Osteocyte (in vitro differentiated cells): Measurements from ENCODE around the gene NIN. TPM values are rescaled to one million over a fixed set of nuclear protein-coding genes. Genes with fewer than 3 reads are reported as not detected.

Source experiments
- DNase-seq: peaks from one replicate; pipeline ENCODE4 v3.0.0; 2021; ENCODE audit warnings: mixed read lengths; ENCODE audit not compliant: unreplicated experiment; ENCODE audit errors: extremely low spot score
- H3K27ac Mint-ChIP-seq: one replicate; pipeline ENCODE4 v1.8.0; 2021; ENCODE audit warnings: mild to moderate bottlenecking, mixed read lengths; ENCODE audit not compliant: unreplicated experiment
- H3K27me3 Mint-ChIP-seq: one replicate; pipeline ENCODE4 v1.8.0; 2021; ENCODE audit warnings: mixed read lengths; ENCODE audit not compliant: unreplicated experiment
- H3K36me3 Mint-ChIP-seq: one replicate; pipeline ENCODE4 v1.8.0; 2021; ENCODE audit warnings: mixed read lengths; ENCODE audit not compliant: unreplicated experiment
- H3K4me1 Mint-ChIP-seq: one replicate; pipeline ENCODE4 v1.8.0; 2021; ENCODE audit warnings: mixed read lengths; ENCODE audit not compliant: unreplicated experiment
- H3K4me3 Mint-ChIP-seq: one replicate; pipeline ENCODE4 v1.8.0; 2021; ENCODE audit warnings: mild to moderate bottlenecking, moderate library complexity, mixed read lengths; ENCODE audit not compliant: unreplicated experiment
- H3K9me3 Mint-ChIP-seq: one replicate; pipeline ENCODE4 v1.8.0; 2021; ENCODE audit warnings: mixed read lengths; ENCODE audit not compliant: unreplicated experiment
- total RNA-seq: library from RNA; stranded (reverse); gene quantifications from 2 replicates; pipeline ENCODE4 v1.2.1, GENCODE V29; 2021
- TF ChIP-seq, protein P1 (sequence below): fragments of 200-600 bp; sonication (generic); IDR thresholded peaks from 2 replicates; pipeline ENCODE4 v1.5.0; 2021; ENCODE audit warnings: antibody characterized with exemption, mild to moderate bottlenecking, moderate library complexity

NIN gene
- total RNA-seq, 1 donor from 2014 or later, result 50.2 TPM

DNA sequence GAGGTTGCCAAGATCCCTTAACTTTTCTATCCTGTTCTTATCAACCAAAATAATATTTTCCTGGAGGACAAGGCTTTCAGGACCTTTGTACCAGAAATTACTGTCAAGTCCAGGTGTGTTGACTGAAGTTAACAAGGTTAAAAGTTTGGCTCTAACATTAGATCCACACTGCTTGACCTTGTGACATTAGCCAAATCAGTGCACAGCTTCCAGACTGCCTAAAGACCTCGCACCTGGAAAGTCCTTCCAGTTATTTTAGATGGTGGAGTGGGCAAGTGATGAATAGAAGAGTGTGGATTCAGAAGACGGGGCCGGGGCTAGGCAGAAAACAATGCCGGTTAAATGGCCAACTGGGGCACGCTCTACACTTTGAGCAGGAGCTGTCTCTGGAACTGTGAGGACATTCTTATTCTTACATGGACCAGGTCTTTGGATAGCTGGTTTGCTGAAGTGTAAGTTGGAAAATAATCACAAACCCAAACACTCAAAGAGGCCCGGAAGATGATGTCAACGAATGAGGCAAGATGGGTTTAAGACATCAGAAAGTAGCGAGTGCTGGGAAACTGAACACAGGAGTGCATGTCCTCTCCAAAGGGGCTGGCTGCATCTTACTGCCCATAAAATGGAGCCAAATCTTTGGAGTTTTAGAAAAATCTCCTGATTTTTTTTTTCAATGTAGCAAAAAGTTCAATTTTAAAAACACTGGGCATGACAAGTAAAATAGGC, 56.3 kb downstream of the NIN start:
- no peak overlapping the region for H3K4me3 Mint-ChIP-seq
- H3K27ac Mint-ChIP-seq, result peak overlapping the region; percentile 96
- DNase-seq, result no peak
- H3K36me3 Mint-ChIP-seq, result peaks cover 28% of the 10 kb centered on the region
- no peaks in the 10 kb centered on the region for H3K9me3 Mint-ChIP-seq
- peaks cover 48% of the 10 kb centered on the region for H3K4me1 Mint-ChIP-seq
- TF ChIP-seq, protein P1, sequence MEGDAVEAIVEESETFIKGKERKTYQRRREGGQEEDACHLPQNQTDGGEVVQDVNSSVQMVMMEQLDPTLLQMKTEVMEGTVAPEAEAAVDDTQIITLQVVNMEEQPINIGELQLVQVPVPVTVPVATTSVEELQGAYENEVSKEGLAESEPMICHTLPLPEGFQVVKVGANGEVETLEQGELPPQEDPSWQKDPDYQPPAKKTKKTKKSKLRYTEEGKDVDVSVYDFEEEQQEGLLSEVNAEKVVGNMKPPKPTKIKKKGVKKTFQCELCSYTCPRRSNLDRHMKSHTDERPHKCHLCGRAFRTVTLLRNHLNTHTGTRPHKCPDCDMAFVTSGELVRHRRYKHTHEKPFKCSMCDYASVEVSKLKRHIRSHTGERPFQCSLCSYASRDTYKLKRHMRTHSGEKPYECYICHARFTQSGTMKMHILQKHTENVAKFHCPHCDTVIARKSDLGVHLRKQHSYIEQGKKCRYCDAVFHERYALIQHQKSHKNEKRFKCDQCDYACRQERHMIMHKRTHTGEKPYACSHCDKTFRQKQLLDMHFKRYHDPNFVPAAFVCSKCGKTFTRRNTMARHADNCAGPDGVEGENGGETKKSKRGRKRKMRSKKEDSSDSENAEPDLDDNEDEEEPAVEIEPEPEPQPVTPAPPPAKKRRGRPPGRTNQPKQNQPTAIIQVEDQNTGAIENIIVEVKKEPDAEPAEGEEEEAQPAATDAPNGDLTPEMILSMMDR, result no peak
- H3K27me3 Mint-ChIP-seq, result no peaks in the 10 kb centered on the region

DNA sequence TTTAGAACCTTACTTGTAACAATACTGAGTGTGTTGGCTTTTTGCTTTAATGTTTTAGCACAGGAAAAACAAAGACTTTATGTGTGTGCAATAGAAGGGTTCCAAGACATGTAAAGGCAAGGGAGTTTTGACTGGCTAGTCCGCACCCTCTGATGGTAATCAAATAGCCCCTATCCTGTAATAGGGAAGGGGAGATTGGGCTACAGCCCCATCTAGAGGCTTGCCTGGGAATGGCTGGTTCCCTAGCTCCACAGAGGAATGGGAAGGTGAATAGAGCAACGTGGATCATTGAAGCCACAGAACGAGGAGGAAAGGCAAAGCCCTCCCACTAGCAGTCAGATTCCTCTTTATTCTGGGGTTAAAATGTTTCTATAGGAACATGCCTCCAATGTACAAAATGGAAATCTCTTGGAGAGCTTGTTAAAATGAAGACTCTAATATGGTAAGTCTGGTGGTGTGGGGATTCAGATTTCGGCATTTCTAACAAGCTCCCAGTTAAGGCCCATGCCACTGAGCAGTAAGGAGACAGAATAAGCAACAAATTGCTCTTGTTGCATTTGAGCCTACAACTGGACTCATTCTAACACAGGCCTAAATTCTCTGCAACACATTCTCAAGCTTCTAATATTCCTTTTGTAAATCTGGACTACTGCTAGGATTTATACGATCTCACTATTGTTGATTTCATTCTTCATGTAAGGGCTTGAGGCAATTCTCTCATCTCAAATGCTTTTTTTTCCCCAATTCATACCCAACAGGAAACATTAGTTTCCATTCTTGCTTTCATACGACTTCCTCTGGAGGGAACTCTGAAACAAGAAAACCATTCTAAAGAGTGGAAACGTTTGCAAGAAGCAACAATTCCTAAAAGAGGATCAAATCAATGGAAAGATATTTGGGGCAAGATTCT, 57.1 kb downstream of the NIN start:
- no peak for DNase-seq
- TF ChIP-seq, protein P1, result peak; percentile 91
- peak overlapping the region; percentile 96 for H3K27ac Mint-ChIP-seq
- no peak overlapping the region for H3K4me3 Mint-ChIP-seq
- no peaks in the 10 kb centered on the region for H3K9me3 Mint-ChIP-seq
- peaks cover 30% of the 10 kb centered on the region for H3K36me3 Mint-ChIP-seq
- no peaks in the 10 kb centered on the region for H3K27me3 Mint-ChIP-seq
- H3K4me1 Mint-ChIP-seq, result peaks cover 48% of the 10 kb centered on the region

DNA sequence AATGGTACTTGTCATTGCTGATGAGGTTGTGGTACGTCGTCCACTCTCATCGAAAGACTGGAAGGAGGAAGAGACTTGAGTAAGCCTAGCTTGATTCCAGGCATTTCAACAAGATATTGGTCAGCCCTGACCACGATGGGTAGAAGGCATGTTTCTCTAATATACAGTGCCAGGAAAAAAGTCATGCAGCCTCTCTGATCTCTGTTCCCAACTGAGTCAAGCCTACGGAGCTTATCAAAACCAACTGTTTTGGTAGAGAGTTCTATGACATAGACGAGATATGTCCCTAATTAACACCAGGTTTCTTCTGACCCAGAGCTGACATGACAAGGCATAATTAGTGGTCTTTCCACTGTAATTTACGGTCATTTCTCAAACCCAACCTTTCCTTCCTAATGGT, 58.5 kb downstream of the NIN start:
- Mint-ChIP-seq H3K27ac (peak overlapping the region; percentile 9), H3K27me3 (no peaks in the 10 kb centered on the region), H3K4me1 (peaks cover 55% of the 10 kb centered on the region), H3K36me3 (peaks cover 37% of the 10 kb centered on the region), H3K9me3 (no peaks in the 10 kb centered on the region), H3K4me3 (no peak overlapping the region)
- TF ChIP-seq, protein P1, result no peak
- DNase-seq, result no peak

DNA sequence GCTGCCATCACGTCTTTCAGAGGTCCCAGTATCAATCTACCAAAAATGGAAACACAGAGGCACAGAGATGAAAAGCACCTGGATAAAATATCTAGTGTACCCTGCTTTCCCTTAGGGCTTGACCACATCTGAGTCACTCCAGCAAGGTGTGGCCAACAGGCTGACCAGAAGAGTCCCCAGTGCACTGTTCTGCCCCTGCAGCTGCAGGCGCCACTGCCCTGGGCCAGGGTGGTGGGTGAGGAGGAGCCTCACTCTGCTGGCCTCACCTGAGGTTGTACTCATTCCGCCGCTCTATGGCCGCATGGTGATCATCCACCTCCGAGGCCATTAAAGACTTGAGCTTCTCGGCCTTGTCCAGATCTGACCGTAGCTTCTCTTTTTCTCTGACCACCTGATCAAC, 60.4 kb downstream of the NIN start:
- no peak overlapping the region for H3K27ac Mint-ChIP-seq
- H3K36me3 Mint-ChIP-seq, result peaks cover 41% of the 10 kb centered on the region
- TF ChIP-seq, protein P1, result no peak

More for the DNA sequence above, 60.4 kb downstream of the NIN start:
- Mint-ChIP-seq H3K4me3 (no peak overlapping the region), H3K27me3 (no peaks in the 10 kb centered on the region), H3K4me1 (peaks cover 55% of the 10 kb centered on the region), H3K9me3 (no peaks in the 10 kb centered on the region)
- no peak for DNase-seq
